Esophagus muscularis mucosa (tissue), 4 donors: Measurements from ENCODE around the gene TRAFD1. TPM values are rescaled to one million over a fixed set of nuclear protein-coding genes. Genes with fewer than 3 reads are reported as not detected.

Experiments used
- DNase-seq: peaks from one replicate; pipeline ENCODE4 v3.0.0-alpha.2; 2017; ENCODE audit errors: extremely low spot score
- H3K27ac ChIP-seq, 4 donors: fragments of 200-600 bp; sonication (generic); replicated peaks in 1 of 4; 1 replicate in 3 of 4; 2 replicates in 1 of 4; pipeline ENCODE4 v1.5.1; 2016 to 2019; ENCODE audit warnings: mild to moderate bottlenecking in 1 of 4
- H3K27me3 ChIP-seq, 4 donors: fragments of 200-600 bp; sonication (generic); one replicate each; pipeline versions ENCODE4 v1.5.1 to v1.6.0; 2016 to 2019
- H3K36me3 ChIP-seq, 4 donors: fragments of 200-600 bp; sonication (generic); one replicate each; pipeline ENCODE4 v1.5.1; 2016 to 2019
- H3K4me1 ChIP-seq, 4 donors: fragments of 200-600 bp; sonication (generic); one replicate each; pipeline ENCODE4 v1.5.1; 2016 to 2019
- H3K4me3 ChIP-seq, 4 donors: fragments of 200-600 bp; sonication (generic); 1 replicate in 2 of 4; 2 replicates in 2 of 4; pipeline ENCODE4 v1.5.1; 2016 to 2019; ENCODE audit warnings: mild to moderate bottlenecking in 4 of 4, moderate library complexity in 1 of 4
- H3K9me3 ChIP-seq, 4 donors: fragments of 200-600 bp; sonication (generic); 1 replicate in 3 of 4; 2 replicates in 1 of 4; pipeline ENCODE4 v1.5.1; 2016 to 2019
- CTCF ChIP-seq, 3 experiments: fragments of 200-600 bp in 2 of 3; fragments of 450-650 bp in 1 of 3; sonication (generic) in 2 of 3; IDR thresholded peaks; one replicate each; pipeline ENCODE4 v1.5.1; 2017 to 2019; ENCODE audit warnings: antibody characterized with exemption in 3 of 3, mild to moderate bottlenecking in 2 of 3, moderate library complexity in 1 of 3
- EP300 ChIP-seq: sonication (generic); formaldehyde crosslinking; IDR thresholded peaks from one replicate; pipeline ENCODE4 v1.6.1; 2017; ENCODE audit warnings: antibody characterized with exemption
- POLR2A ChIP-seq: fragments of 450-650 bp; IDR thresholded peaks from one replicate; pipeline ENCODE4 v1.6.1; 2017; ENCODE audit warnings: antibody characterized with exemption, moderate library complexity, mild to moderate bottlenecking, low read depth
- POLR2AphosphoS5 ChIP-seq, 2 donors: sonication (generic); formaldehyde crosslinking; IDR thresholded peaks; one replicate each; pipeline ENCODE4 v1.6.1; 2017; ENCODE audit warnings: antibody characterized with exemption in 2 of 2
- WGBS: methylation state at CpG from one replicate; pipeline ENCODE4 v1.1.5; 2018; 5-methylcytosine and 5-hydroxymethylcytosine counted together
- intact Hi-C: fragments of 100-400 bp; cut with DNase I; formaldehyde crosslinking; loops from one replicate; pipeline ENCODE4 v1.15.1; 2023
- total RNA-seq, 4 donors: library from RNA; depleted of rRNA; stranded (reverse); fragments of >200 nt; gene quantifications; one replicate each; pipeline versions ENCODE4 v1.1.0 to v1.2.1, GENCODE V29; 2016

TRAFD1 gene
- total RNA-seq, 4 donors from 2014 or later = 27.2 to 37.4 (median 30.6) TPM

- TF ChIP-seq EP300 (no peak), POLR2A (no peak), CTCF (IDR thresholded peaks at IDR 0.05) (no peak), POLR2AphosphoS5 (IDR thresholded peaks at IDR 0.05) (no peak)
- Histone ChIP-seq H3K9me3 (no peaks in the 10 kb centered on the region), H3K36me3 (no peaks in the 10 kb centered on the region), H3K27ac (peak overlapping the region; percentile 92 to 97 (median 96)), H3K4me1 (peaks cover 76 to 90% (median 85%) of the 10 kb centered on the region in 4 donors), H3K4me3 (peak overlapping the region; percentile 64 to 97 (median 86)), H3K27me3 (no peaks in the 10 kb centered on the region)
- intact Hi-C loops = no loop called here
- WGBS = 77% methylated on average over 7 of the region's 7 CpGs
- no peak for DNase-seq
Measured at GRCh38 chr12:112126911-112127310, 1.6 kb downstream of the TRAFD1 start.

GRCh38 chr12:112130441-112130998 is 5.2 kb downstream of the TRAFD1 start:
- Histone ChIP-seq H3K27ac (peak overlapping the region; percentile 38 to 63 (median 52)), H3K36me3 (peaks cover 8 to 13% (median 11%) of the 10 kb centered on the region in 4 donors), H3K4me1 (peaks cover 65 to 77% (median 72%) of the 10 kb centered on the region in 4 donors), H3K4me3 (peak overlapping the region in 3 of 4 donors; percentile 4 to 30 (median 12)), H3K27me3 (no peaks in the 10 kb centered on the region), H3K9me3 (no peaks in the 10 kb centered on the region)
- WGBS = 23% methylated on average over 2 of the region's 2 CpGs
- intact Hi-C loops = no loop called here
- TF ChIP-seq POLR2A (no peak), EP300 (no peak), POLR2AphosphoS5 (IDR thresholded peaks at IDR 0.05) (no peak), CTCF (IDR thresholded peaks at IDR 0.05) (no peak)
- no peak for DNase-seq

GRCh38 chr12:112131686-112132085 is 6.3 kb downstream of the TRAFD1 start:
- Histone ChIP-seq H3K27me3 (no peaks in the 10 kb centered on the region), H3K9me3 (no peaks in the 10 kb centered on the region), H3K36me3 (peaks cover 20 to 25% (median 23%) of the 10 kb centered on the region in 4 donors), H3K4me3 (no peak overlapping the region), H3K4me1 (peaks cover 59 to 70% (median 64%) of the 10 kb centered on the region in 4 donors), H3K27ac (peak overlapping the region in 1 of 4 donors; percentile 63)
- 29% methylated on average over 1 of the region's 1 CpG for WGBS
- TF ChIP-seq CTCF (IDR thresholded peaks at IDR 0.05) (no peak), EP300 (no peak), POLR2A (no peak), POLR2AphosphoS5 (IDR thresholded peaks at IDR 0.05) (no peak)
- intact Hi-C loops = no loop called here
- DNase-seq = no peak

GRCh38 chr12:112133418-112133817 is 8.1 kb downstream of the TRAFD1 start:
- intact Hi-C loops = no loop called here
- no peak overlapping the region for H3K4me3 ChIP-seq
- no peaks in the 10 kb centered on the region for H3K27me3 ChIP-seq
- TF ChIP-seq EP300 (no peak), POLR2A (no peak), POLR2AphosphoS5 (IDR thresholded peaks at IDR 0.05) (no peak), CTCF (IDR thresholded peaks at IDR 0.05) (no peak)
- no peaks in the 10 kb centered on the region for H3K9me3 ChIP-seq
- peaks cover 41 to 53% (median 47%) of the 10 kb centered on the region in 4 donors for H3K4me1 ChIP-seq
- WGBS = 94% methylated on average over 5 of the region's 5 CpGs
- H3K36me3 ChIP-seq = peaks cover 32 to 42% (median 40%) of the 10 kb centered on the region in 4 donors
- H3K27ac ChIP-seq = no peak overlapping the region
- DNase-seq = no peak
